ENCODE results near the gene TIAM2. TPM values are rescaled to one million over a fixed set of nuclear protein-coding genes. Genes with fewer than 3 reads are reported as not detected.

The TIAM2 gene
- total RNA-seq, 1 donor from 2014 or later, result 21.1 TPM

GRCh38 chr6:154991207-154991606 lies 3.9 kb upstream of the TIAM2 start:
- Mint-ChIP-seq H3K9me3 (ENCODE audit: unreplicated experiment) (no peaks in the 10 kb centered on the region), H3K27ac (ENCODE audit: unreplicated experiment) (no peak overlapping the region), H3K36me3 (ENCODE audit: low read depth, unreplicated experiment) (no peaks in the 10 kb centered on the region), H3K4me1 (ENCODE audit: unreplicated experiment) (no peaks in the 10 kb centered on the region), H3K27me3 (ENCODE audit: unreplicated experiment) (peaks cover 6% of the 10 kb centered on the region), H3K4me3 (ENCODE audit: unreplicated experiment) (no peak overlapping the region)
- TF ChIP-seq CTCF (IDR thresholded peaks at IDR 0.05; ENCODE audit: unreplicated experiment), result no peak
- DNase-seq (ENCODE audit: low spot score), result no peak

- H3K27me3 Mint-ChIP-seq (ENCODE audit: unreplicated experiment), result peaks cover 8% of the 10 kb centered on the region
- no peak for TF ChIP-seq CTCF (IDR thresholded peaks at IDR 0.05; ENCODE audit: unreplicated experiment)
- no peak overlapping the region for H3K4me3 Mint-ChIP-seq (ENCODE audit: unreplicated experiment)
- no peak overlapping the region for H3K27ac Mint-ChIP-seq (ENCODE audit: unreplicated experiment)
- H3K4me1 Mint-ChIP-seq (ENCODE audit: unreplicated experiment), result peaks cover 10% of the 10 kb centered on the region
- no peak for DNase-seq (ENCODE audit: low spot score)
- H3K36me3 Mint-ChIP-seq (ENCODE audit: low read depth, unreplicated experiment), result no peaks in the 10 kb centered on the region
- H3K9me3 Mint-ChIP-seq (ENCODE audit: unreplicated experiment), result no peaks in the 10 kb centered on the region
These were observed 2.1 kb upstream of the TIAM2 start for GRCh38 chr6:154993026-154993425.

- peak overlapping the region; percentile 37 for H3K4me3 Mint-ChIP-seq (ENCODE audit: unreplicated experiment)
- H3K9me3 Mint-ChIP-seq (ENCODE audit: unreplicated experiment), result no peaks in the 10 kb centered on the region
- H3K27me3 Mint-ChIP-seq (ENCODE audit: unreplicated experiment), result peaks cover 8% of the 10 kb centered on the region
- H3K27ac Mint-ChIP-seq (ENCODE audit: unreplicated experiment), result no peak overlapping the region
- no peaks in the 10 kb centered on the region for H3K36me3 Mint-ChIP-seq (ENCODE audit: low read depth, unreplicated experiment)
- DNase-seq (ENCODE audit: low spot score), result no peak
- TF ChIP-seq CTCF (IDR thresholded peaks at IDR 0.05; ENCODE audit: unreplicated experiment), result no peak
- H3K4me1 Mint-ChIP-seq (ENCODE audit: unreplicated experiment), result peaks cover 10% of the 10 kb centered on the region
These were observed 1.4 kb upstream of the TIAM2 start for GRCh38 chr6:154993710-154994109.

GRCh38 chr6:154994836-154995253 lies 270 bp upstream of the TIAM2 start:
- Mint-ChIP-seq H3K4me3 (ENCODE audit: unreplicated experiment) (peak overlapping the region; percentile 88), H3K27me3 (ENCODE audit: unreplicated experiment) (peaks cover 8% of the 10 kb centered on the region), H3K4me1 (ENCODE audit: unreplicated experiment) (peaks cover 10% of the 10 kb centered on the region), H3K36me3 (ENCODE audit: low read depth, unreplicated experiment) (no peaks in the 10 kb centered on the region), H3K27ac (ENCODE audit: unreplicated experiment) (no peak overlapping the region), H3K9me3 (ENCODE audit: unreplicated experiment) (no peaks in the 10 kb centered on the region)
- no peak for TF ChIP-seq CTCF (IDR thresholded peaks at IDR 0.05; ENCODE audit: unreplicated experiment)
- no peak for DNase-seq (ENCODE audit: low spot score)

GRCh38 chr6:154996016-154996590 lies 988 bp downstream of the TIAM2 start:
- no peaks in the 10 kb centered on the region for H3K9me3 Mint-ChIP-seq (ENCODE audit: unreplicated experiment)
- peaks cover 6% of the 10 kb centered on the region for H3K27me3 Mint-ChIP-seq (ENCODE audit: unreplicated experiment)
- TF ChIP-seq CTCF (IDR thresholded peaks at IDR 0.05; ENCODE audit: unreplicated experiment), result no peak
- H3K4me1 Mint-ChIP-seq (ENCODE audit: unreplicated experiment), result peaks cover 10% of the 10 kb centered on the region
- DNase-seq (ENCODE audit: low spot score), result no peak
- no peak overlapping the region for H3K27ac Mint-ChIP-seq (ENCODE audit: unreplicated experiment)
- H3K4me3 Mint-ChIP-seq (ENCODE audit: unreplicated experiment), result peak overlapping the region; percentile 86
- no peaks in the 10 kb centered on the region for H3K36me3 Mint-ChIP-seq (ENCODE audit: low read depth, unreplicated experiment)

Measured in endothelial cell (in vitro differentiated cells).